ENCODE results near the gene SH2B2.

The SH2B2 gene

GRCh38 chr7:102268635-102269034 is 18.0 kb upstream of the SH2B2 start:
- DNase-seq = no peak

GRCh38 chr7:102270178-102270887 is 16.3 kb upstream of the SH2B2 start:
- DNase-seq = no peak

GRCh38 chr7:102271158-102271798 is 15.4 kb upstream of the SH2B2 start:
- no peak for DNase-seq

- DNase-seq = no peak
Measured at GRCh38 chr7:102272075-102272916, 14.4 kb upstream of the SH2B2 start.

GRCh38 chr7:102272917-102273748 is 13.5 kb upstream of the SH2B2 start:
- DNase-seq = no peak

- no peak for DNase-seq
Measured at GRCh38 chr7:102273749-102274712, 12.6 kb upstream of the SH2B2 start.

- DNase-seq = no peak
Measured at GRCh38 chr7:102275123-102275703, 11.5 kb upstream of the SH2B2 start.

- DNase-seq = no peak
Measured at GRCh38 chr7:102277901-102278300, 8.8 kb upstream of the SH2B2 start.

GRCh38 chr7:102279537-102280400 is 6.9 kb upstream of the SH2B2 start:
- no peak for DNase-seq

GRCh38 chr7:102280521-102280920 is 6.1 kb upstream of the SH2B2 start:
- no peak for DNase-seq

GRCh38 chr7:102281785-102282184 is 4.9 kb upstream of the SH2B2 start:
- no peak for DNase-seq

GRCh38 chr7:102282465-102283362 is 4.0 kb upstream of the SH2B2 start:
- no peak for DNase-seq

GRCh38 chr7:102283477-102284189 is 3.0 kb upstream of the SH2B2 start:
- DNase-seq = no peak

GRCh38 chr7:102284399-102284798 is 2.3 kb upstream of the SH2B2 start:
- no peak for DNase-seq

- no peak for DNase-seq
Measured at GRCh38 chr7:102284891-102285539, 1.7 kb upstream of the SH2B2 start.

GRCh38 chr7:102285540-102286236 is 980 bp upstream of the SH2B2 start:
- no peak for DNase-seq
